HuH-7 (cell line): Measurements from ENCODE around the gene GAS6.
"Not testable (repeated sequence)": the region's sequence is repeated elsewhere in the genome, so short reads cannot be mapped to it uniquely, and the experiment has no call there.

ENCODE experiments used
- DNase-seq: peaks from one replicate; pipeline ENCODE4 v3.0.0; 2011; ENCODE audit warnings: low spot score

The GAS6 gene

GRCh38 chr13:113863524-113864272 is at the start of gene GAS6:
Gene GAS6 (minus strand): TSS chr13:113864076. CDS start chr13:113863920, 156 bp downstream.
- no peak for DNase-seq

DNA sequence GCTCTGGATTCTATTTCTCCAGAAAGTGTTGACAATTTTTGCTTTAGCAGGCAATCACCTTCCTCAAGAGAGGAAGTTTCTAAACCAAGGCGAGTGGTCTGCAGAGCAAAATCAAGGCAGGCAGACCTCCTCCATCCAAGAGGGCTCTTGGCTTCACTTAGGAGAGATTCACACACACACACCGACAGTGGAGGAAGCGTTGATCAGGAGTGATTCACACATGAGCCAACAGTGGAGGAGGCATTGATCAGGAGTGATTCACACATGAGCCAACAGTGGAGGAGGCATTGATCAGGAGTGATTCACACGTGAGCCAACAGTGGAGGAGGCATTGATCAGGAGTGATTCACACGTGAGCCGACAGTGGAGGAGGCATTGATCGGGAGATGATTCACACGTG is 49.5 kb upstream of the GAS6 start:
- not testable (repeated sequence) for DNase-seq

DNA sequence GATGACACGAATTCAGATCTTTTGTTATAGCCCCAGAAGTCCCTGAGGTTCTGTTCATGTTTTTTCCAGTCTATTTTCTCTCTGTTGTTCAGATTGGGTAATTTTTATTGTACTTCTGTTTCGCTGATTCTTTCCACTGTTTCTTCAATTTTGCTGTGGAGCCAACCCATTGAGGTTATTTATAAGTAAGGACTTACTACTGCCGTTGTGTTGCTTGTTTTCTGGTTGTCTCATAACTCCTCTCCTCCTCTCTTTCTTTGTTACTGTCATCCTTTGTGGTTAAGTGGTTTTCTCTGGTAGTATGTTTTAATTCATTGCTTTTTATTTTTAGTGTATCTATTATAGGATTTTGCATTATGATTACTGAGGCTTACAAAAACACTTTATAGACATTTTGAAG is 48.7 kb upstream of the GAS6 start:
- DNase-seq: no peak

DNA sequence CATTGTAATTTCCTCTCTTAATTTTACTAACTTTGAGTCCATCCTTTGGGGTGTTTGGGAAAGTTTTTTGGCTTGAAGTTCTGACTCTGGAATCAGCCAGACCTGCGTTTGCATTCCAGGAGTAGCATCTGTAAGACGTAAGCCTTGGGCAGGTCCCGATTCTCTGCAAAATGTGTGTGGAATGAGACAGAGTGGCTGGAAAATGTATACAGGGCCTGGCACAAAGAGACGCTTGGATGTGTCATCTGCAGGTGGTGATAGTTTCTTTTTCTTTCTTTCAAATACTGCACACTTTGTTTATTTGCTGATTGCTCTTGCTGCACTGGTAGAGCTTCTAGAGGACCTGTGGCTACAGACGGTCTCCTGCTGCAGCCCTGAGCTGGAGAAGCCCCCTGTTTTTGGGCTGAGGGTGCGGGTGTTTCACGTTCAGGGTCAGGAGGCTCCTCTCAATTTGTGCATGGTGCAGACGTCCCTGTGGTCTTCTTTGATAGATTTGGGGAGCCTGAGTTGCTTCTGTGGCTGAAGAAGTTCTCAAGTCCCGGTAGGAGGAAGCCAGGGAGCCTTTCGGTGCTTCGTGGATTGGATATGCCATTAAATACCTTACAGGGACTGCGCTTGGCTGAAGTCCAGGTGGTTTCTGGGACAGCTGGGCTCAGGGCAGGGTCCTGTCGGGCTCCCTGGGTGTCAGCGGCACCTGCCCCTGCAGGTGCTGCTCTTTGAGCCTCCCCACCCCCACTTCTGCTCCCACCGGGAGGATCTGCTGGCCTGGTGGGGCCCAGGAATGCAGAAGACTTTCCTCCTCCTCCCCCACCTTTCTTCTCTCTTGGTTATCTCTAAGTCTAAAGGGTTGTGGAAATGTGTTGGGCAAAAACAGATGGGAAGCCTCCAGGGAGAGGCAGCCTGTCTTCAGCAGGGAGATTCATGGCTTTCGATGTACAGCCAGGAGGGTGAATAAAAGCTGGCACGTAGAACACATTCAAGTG is 44.0 kb upstream of the GAS6 start:
- DNase-seq: no peak

GRCh38 chr13:113906571-113906970 is 42.7 kb upstream of the GAS6 start:
- DNase-seq: no peak

DNA sequence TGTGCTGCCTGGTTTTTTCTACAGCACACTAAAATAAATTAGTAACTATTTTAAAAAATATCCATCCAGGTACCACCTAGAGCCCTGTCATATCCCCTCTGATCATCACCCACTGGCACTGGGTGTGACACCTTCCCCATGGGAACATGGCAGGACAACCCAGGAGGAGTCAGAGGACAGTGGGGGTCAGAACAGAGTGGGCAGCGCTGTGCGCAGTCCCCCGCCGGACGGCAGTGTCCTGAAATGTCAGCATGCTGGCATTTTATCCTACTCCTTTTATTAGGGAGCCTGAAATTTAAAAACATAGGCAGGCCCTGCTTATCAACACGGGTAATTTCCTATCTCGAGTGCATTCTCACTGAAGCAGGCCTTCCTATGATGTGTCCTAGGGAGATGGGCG is 42.1 kb upstream of the GAS6 start:
- no peak for DNase-seq

DNA sequence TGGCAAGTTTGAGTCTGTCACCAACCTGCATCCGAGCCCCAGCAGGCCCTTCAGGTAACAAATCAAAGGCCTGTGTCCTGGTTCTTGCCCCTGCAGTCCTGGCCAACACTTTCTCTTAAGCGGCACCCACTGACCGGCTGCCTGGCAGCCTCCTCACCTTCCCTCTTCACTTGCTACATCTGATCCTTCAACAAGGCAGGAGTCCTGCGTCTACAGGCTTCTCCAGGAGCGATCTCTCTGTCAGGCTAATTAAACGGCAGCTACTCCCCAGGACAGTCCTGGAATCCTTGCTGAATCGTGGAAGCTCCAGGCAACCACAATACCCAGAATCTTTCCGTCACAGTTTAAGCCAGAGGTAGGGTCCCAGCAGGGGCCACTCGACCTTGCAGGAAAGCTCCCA is 41.1 kb upstream of the GAS6 start:
- DNase-seq: no peak

DNA sequence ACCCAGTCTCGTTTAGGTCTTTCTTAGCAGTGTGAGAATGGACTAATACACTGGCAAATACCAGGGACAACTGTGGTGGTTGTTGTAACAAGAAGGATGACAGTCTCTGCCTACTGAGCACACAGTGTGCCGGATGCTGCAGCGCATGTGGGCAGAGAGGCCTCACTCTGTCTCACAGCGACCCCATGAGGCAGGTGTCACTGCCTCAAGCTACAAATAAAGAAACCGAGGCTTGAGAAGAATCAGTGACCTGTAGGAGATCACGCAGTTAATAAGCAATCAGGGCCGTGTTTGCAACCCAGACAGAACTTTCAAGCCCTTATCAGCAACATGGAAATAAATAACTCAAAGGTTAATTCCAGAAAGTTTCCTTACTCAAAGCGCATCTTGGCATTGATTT is 40.5 kb upstream of the GAS6 start:
- peak; percentile 34 for DNase-seq

DNA sequence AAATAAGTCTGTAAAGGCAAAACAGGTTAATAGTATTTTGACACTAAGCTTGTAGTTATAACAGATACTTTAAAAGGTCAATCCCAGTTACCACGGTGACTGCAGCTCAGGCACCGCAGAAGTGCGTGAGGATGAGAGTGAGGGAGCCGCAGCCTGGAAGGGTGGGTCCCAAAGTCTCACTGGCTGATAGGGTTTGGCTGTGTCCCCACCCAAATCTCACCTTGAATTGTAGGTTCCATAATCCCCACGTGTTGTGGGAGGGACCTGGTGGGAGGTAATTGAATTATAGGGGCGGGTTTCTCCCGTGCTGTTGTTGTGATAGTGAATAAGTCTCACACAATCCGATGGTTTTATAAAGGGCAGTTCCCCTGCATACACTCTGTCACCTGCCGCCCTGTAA is 40.0 kb upstream of the GAS6 start:
- no peak for DNase-seq

GRCh38 chr13:113902986-113903775 is 39.3 kb upstream of the GAS6 start:
- DNase-seq: no peak

- no peak for DNase-seq
These were observed 38.6 kb upstream of the GAS6 start for GRCh38 chr13:113902481-113902880.

DNA sequence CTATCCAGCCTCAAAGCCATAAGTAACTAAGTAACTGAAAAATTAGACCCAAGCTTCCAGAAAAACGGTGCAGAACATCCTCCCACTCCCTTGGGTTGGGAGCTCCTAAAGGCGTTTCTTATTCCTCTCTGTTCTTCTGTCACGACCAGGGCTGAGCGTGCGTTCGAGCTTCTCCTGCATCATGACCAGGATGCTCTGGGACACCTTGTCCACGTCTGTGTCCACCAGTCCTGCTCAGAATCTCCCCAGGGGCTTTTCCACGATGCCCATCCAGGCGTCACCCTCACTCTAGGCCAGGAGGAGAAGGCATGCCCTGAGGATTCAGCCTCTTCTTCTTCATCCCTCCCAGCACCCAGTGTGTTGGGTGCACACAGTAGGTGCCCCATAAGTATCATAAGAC is 37.8 kb upstream of the GAS6 start:
- DNase-seq: no peak

- DNase-seq: no peak
These were observed 37.4 kb upstream of the GAS6 start for GRCh38 chr13:113901231-113901630.

DNA sequence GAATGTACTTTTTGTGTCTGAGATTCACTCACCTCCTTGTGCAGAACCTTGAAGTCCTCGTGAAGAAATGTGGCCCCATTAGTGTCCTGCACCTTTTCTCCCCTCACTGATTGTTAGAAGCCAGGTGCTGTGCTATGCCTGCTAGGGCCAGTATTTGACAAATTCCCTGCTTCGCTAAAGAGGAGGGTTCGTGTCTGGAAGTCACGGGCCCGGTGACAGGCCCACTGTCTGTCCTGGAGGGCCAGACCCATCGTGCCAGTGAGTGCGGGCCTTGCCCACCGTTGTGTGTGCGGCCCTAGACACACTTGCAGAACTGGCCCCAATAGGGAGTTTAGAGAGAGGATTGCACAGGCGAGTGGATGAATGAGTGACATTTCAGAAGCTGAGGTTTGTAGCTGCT is 36.8 kb upstream of the GAS6 start:
- no peak for DNase-seq

- DNase-seq: no peak
These were observed 34.5 kb upstream of the GAS6 start for GRCh38 chr13:113898391-113898790.

GRCh38 chr13:113897966-113898365 is 34.1 kb upstream of the GAS6 start:
- DNase-seq: no peak

GRCh38 chr13:113897161-113897560 is 33.3 kb upstream of the GAS6 start:
- no peak for DNase-seq

- DNase-seq: no peak
These were observed 31.6 kb upstream of the GAS6 start for GRCh38 chr13:113895436-113895835.

DNA sequence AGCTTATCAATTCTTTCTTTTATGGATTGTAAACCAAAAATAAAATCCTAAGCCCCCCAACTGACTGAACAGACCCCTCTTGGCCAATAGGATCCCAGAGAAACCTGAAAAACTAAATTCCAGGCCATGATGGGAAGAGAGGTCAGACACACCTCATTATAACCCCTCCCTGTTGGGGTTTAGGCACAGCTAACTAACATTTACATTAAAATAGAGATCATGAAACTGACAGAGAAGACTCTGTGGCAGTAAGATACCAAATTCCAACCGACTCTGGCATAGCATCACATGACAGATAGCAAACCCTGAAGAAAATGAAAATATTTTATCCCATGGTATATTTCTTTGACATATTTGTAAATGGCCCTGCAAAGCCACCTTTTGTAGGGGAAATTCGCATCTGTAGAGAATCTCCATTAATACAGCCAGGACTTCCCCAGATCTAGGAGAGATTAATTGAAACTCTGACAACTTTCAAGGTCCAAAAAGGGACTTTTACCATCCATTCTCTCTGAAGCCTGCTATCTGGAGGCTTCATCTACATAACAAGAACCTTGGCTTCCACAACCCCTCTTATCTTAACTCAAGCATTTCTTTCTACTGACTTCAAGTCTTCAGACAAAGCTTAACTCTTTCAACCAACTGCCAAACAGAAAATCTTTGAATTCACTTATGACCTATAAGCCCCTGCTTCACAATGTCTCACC is 27.1 kb upstream of the GAS6 start:
- DNase-seq: no peak

DNA sequence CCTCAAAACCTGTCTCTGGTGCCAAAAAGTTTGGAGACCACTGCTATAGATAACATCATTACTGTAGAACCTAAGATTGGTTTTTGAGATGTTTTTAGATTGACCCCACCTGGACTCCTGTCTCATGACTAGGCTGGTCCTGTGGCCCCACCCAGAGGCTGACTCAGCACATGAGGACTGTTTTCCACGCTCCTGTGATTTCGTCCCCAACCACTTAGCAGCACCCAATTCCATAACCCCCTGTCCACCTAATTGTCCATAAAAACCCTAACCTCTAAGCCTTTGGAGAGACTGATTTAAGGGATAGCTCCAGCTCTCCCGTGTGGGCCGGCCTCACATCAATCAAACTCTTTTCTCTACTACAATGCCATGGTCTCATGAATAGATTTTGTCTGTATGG is 25.6 kb upstream of the GAS6 start:
- DNase-seq: no peak

- DNase-seq: no peak
These were observed 24.9 kb upstream of the GAS6 start for GRCh38 chr13:113888701-113889330.
